ENCODE measurements around the gene RPS28. TPM values are rescaled to one million over a fixed set of nuclear protein-coding genes. Genes with fewer than 3 reads are reported as not detected.
"Not testable (repeated sequence)": the region's sequence is repeated elsewhere in the genome, so short reads cannot be mapped to it uniquely, and the experiment has no call there.

RPS28 gene
- 1,239 TPM for total RNA-seq
- long read RNA-seq, transcript RPS28-203 (4 exons, 1,326 nt) = major isoform, 118 of 127 reads
- long read RNA-seq, partial matches to known transcripts = 2 of 127 reads
- long read RNA-seq, other reads (novel, unspliced or antisense) = 2 of 127 reads

DNA sequence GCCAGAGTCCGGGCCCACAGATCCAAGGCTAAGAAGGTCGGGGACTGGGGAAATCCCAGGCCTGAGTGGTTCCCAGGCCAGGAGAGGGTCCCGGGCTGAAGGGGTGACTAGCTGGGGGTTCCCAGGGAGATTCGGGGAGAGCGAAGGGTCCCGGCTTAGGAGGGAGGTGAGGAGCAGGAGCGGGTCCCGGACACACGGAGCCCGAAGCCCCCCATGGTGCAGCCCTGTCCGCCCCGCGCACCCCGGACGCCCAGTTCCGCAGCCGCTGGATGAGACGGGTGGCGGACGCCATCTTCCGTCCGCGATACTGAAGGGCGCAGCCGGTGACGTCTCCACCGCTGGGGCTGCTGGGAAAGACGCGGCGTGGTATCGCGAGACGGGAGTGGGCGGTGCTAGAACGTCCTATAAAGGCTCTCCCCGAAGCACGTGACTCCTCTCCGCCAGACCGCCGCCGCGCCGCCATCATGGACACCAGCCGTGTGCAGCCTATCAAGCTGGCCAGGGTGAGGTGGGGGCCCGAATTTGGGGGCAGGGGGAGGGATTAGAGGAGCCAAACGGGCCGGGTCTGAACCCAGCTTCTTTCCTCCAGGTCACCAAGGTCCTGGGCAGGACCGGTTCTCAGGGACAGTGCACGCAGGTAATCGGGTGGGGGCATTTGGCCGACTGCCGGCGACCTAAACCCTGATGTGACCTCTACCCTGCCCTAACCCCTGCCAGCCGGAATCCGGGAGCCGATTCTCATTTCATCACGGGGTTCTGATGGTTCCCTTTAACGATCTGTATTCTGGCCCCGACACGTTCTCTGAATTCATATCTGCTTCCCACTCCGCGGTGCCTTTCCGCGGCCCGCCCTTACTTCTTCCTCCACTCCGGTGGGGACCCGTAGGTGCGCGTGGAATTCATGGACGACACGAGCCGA lies at the start of gene RPS28, which contains the start of gene NDUFA7:
Gene RPS28, plus strand, starts transcription at position 430 of the 919 bp plus-strand sequence. Its CDS starts 35 bp downstream, at position 465.
Gene NDUFA7, minus strand, starts transcription at position 309 of the 919 bp plus-strand sequence. Its CDS starts 17 bp downstream, at position 292.
- peak; percentile 99 for DNase-seq (ENCODE audit: low spot score)

GRCh38 chr19:8276508-8276907 lies 44.8 kb upstream of the RPS28 start:
- not testable (repeated sequence) for DNase-seq (ENCODE audit: low spot score)

GRCh38 chr19:8291337-8291736 lies 30.0 kb upstream of the RPS28 start:
- not testable (repeated sequence) for DNase-seq (ENCODE audit: low spot score)

DNA sequence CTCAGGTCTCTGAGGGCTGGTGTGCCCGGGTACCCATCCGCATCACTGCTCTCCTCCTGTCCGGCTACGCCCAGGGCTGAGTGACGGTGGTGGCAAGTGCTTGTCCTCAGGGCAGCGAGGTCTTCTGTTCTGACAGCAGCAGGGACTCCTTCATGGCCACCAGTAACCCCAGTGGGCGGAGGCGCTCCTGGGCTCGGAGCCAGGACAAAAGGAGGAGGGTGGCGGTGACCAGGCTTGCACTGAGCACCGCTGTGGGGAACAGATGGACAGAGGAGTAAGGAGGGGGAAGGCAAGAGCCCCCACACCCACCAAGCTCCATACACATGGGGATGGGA lies 19.0 kb upstream of the RPS28 start:
- DNase-seq (ENCODE audit: low spot score) = peak; percentile 89

GRCh38 chr19:8302734-8303133 lies 18.6 kb upstream of the RPS28 start:
- DNase-seq (ENCODE audit: low spot score) = peak; percentile 57

DNA sequence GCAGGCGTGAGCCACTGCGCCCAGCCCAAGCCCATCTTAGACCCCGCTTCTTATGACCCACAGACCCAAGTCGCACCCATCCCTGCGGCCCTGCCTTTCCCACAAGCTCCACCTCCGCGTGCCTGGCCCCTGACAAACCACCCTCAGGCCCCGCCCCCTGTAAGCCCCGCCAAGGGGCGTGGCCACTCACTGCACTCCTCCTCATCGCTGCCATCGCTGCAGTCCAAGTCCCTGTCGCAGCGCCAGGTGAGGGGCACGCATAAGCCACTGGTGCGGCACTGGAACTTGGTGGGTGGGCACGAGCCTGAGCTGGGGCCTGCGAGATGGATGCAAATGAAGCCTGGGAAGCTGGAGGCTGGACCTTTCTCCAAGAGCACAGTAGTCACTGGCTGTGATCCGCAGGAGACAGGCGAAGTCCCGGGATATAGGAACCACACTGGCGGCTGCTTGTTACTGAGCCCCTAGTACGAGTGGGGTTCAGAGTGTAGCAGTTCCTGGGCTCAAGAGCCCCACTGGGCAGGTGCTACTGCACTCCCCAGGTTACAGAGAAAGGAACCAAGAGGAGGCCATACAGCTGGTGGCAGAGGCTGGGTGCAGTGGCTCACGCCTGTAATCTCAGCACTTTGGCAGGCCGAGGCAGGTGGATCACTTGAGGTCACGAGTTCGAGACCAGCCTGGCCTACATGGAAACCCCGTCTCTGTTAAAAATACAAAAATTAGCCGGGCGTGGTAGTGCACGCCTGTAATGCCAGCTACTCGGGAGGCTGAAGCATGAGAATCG lies 16.3 kb upstream of the RPS28 start:
- peak; percentile 87 for DNase-seq (ENCODE audit: low spot score)

- DNase-seq (ENCODE audit: low spot score) = no peak
Observed at GRCh38 chr19:8305798-8306197, 15.5 kb upstream of the RPS28 start.

DNA sequence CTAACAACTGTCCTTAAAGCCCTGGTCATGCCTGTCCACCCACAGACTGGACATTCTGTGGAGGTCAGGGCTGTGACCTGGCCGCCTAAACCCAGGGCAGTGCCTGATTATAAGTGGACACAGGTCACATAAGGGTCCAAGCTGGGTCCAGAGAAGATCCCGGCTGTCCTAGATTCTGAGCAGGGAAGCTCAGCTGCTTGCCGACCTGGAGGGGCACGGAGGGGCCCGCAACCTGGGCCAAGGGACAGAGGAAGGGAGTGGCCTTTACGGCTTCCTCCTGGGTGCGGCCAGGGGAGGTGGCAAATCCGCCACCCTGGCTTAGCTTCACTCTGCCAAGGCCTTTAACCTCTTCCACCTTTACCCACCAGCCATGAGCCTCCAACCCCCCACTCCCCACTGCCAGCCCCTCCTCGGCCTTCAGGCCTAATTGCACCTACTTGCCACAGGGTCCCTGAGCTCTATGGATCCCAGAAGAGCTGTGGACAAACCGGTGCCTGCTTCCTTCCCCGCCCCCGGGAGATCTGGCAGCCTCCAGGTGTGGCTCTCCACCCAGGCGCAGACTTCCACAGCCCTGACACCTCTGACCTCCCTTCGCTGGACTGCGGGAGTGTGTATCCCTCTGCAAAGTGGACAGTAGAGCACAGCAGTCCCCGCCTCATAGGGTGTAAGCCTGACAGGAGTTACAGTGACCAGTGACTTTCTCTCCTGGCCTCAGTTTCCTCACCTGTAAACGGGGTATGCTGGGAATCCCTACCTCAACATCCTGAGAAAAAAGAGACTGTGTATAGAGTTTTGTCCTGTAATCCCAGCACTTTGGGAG lies 14.9 kb upstream of the RPS28 start:
- peak; percentile 87 for DNase-seq (ENCODE audit: low spot score)

- peak; percentile 88 for DNase-seq (ENCODE audit: low spot score)
Observed at GRCh38 chr19:8307400-8307964, 13.8 kb upstream of the RPS28 start.

GRCh38 chr19:8307965-8308866 lies 13.1 kb upstream of the RPS28 start, which contains the start of gene CD320:
CD320 (minus strand) TSS chr19:8308358; CDS start chr19:8308290, 68 bp downstream.
- DNase-seq (ENCODE audit: low spot score) = peak; percentile 95

GRCh38 chr19:8308891-8309291 lies 12.4 kb upstream of the RPS28 start:
- no peak for DNase-seq (ENCODE audit: low spot score)

DNA sequence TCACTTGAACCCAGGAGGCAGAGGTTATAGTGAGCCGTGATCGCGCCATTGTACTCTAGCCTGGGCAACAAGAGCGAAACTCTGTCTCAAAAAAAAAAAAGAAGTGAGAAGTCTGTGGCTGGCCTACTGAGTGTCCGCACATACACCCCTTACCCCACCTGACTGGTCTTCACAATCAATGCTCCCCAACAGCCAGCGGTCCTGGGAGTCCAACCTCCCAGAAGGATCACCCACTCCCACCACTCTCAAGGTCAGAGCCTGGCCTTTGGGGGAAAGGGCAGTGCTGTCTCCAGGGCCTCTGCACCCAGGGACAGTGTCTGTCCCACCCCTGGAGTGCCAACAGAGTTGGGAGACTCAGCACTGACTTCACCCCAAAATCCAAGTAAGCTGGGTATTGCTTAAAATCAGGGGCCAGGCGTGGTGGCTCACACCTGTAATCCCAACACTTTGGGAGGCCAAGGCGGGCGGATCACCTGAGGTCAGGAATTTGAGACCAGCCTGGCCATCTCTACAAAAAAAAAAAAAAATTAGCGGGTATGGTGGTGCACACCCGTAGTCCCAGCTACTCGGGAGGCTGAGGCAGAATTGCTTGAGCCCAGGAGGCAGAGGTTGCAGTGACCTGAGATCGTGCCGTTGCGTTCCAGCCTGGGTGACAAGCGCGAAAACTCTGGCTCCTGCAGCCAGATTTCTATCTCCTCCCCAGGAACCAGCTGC lies 10.8 kb upstream of the RPS28 start:
- DNase-seq (ENCODE audit: low spot score) = peak; percentile 57

DNA sequence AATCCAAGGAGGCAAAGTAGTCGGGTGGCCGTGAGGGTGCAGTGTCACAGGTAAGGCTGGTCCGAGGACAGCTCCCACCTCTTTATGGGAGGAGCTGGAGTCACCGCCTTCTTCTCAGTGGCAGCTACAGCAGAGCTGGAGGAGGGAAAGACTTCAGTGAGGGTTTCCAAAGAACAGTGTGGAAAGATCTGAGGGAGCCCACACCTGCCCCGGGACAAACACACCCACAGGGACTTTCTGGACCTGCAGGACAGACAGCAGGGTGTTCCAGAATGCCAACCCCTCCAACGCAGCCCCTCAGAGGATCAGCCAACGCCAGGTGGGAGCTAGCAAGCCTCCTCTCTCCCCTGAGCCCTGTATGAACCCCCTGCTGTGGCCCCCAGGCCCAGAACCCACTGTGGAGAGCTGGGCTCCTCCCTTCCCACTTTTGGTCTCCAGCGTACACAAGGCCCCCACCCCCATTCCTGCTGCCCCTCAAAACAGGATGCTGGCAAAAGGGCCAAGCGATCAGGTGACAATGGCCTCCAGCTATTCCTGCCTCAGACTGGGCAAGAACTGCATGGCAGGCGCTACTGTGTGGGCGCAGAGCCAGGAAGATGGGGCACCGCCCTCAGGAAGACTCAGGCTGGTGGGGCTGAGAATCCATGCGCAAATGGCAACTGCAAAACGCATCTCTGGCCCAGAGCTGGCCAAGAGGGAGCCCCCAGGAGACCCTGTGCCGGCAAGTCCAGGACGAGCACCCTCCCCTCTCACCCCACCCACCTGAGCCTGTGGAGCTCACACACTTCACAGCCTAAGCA lies 9.6 kb upstream of the RPS28 start:
- peak; percentile 84 for DNase-seq (ENCODE audit: low spot score)

- DNase-seq (ENCODE audit: low spot score) = not testable (repeated sequence)
Observed at GRCh38 chr19:8314981-8315640, 6.2 kb upstream of the RPS28 start.

GRCh38 chr19:8316351-8317125 lies 4.8 kb upstream of the RPS28 start:
- no peak for DNase-seq (ENCODE audit: low spot score)

DNA sequence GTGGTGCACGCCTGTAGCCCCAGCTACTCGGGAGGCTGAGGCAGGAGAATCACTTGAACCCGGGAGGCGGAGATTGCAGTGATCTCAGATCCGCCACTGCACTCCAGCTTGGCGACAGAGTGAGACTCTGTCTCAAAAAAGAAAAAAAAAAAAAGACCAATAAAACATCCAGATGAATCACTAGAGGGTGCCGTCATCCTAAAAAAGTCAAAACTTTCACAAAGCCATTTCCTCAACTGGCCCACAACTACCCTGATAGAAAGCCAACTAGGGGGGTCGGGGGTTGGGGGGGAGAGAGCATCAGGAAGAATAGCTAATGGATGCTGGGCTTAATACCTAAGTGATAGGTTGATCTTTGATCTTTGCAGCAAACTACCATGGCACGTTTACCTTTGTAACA lies 2.5 kb upstream of the RPS28 start:
- DNase-seq (ENCODE audit: low spot score) = not testable (repeated sequence)

Measured in mesenteric fat pad (tissue), 1 donor.